WTC11 (cell line): ENCODE data around the gene TIMM10. TPM values are rescaled to one million over a fixed set of nuclear protein-coding genes. Genes with fewer than 3 reads are reported as not detected.
"Not testable (repeated sequence)": the region's sequence is repeated elsewhere in the genome, so short reads cannot be mapped to it uniquely, and the experiment has no call there.

Source experiments
- ATAC-seq: fragments of 200-7000 bp; cut with Tn5 transposase; 2 replicates; pipeline ENCODE4 v1.10.0; 2021; ENCODE audit warnings: mild to moderate bottlenecking, moderate library complexity
- CTCF ChIA-PET: fragments of 300-600 bp; sonication (Branson Sonifier 250); formaldehyde crosslinking; loops from one replicate; lab custom pipeline; 2021; ENCODE audit warnings: antibody characterized with exemption; lab: Charles Lee
- POLR2A ChIA-PET: fragments of 350-600 bp; sonication (Branson Sonifier 250); formaldehyde crosslinking; loops from one replicate; lab custom pipeline; 2021; ENCODE audit warnings: antibody characterized with exemption; lab: Charles Lee
- DNase-seq: peaks from one replicate; pipeline ENCODE4 v3.0.0; 2021; ENCODE audit warnings: low spot score
- H3K27ac Mint-ChIP-seq: 2 replicates; pipeline ENCODE4 v1.8.0; 2021; ENCODE audit warnings: mixed read lengths
- H3K27me3 Mint-ChIP-seq: 2 replicates; pipeline ENCODE4 v1.8.0; 2021; ENCODE audit warnings: low read depth, mild to moderate bottlenecking, moderate library complexity, mixed read lengths
- H3K36me3 Mint-ChIP-seq: 2 replicates; pipeline ENCODE4 v1.8.0; 2021; ENCODE audit warnings: mixed read lengths
- H3K4me1 Mint-ChIP-seq: 2 replicates; pipeline ENCODE4 v1.8.0; 2022; ENCODE audit warnings: mixed read lengths
- H3K4me3 Mint-ChIP-seq: 2 replicates; pipeline ENCODE4 v1.8.0; 2021; ENCODE audit warnings: mild to moderate bottlenecking, moderate library complexity, mixed read lengths
- H3K9me3 Mint-ChIP-seq: 2 replicates; pipeline ENCODE4 v1.8.0; 2021; ENCODE audit warnings: mixed read lengths
- ELF4 ChIP-seq: sonication (generic); formaldehyde crosslinking; IDR thresholded peaks from 2 replicates; pipeline ENCODE4 v1.8.1; 2022; ENCODE audit warnings: low read depth, mild to moderate bottlenecking, moderate library complexity, missing genetic modification reagents
- ESRRA ChIP-seq: sonication (generic); formaldehyde crosslinking; IDR thresholded peaks from 2 replicates; pipeline ENCODE4 v1.8.1; 2022; ENCODE audit warnings: mild to moderate bottlenecking, missing genetic modification reagents, borderline replicate concordance
- NFE2L1 ChIP-seq: sonication (generic); formaldehyde crosslinking; IDR thresholded peaks from 2 replicates; pipeline ENCODE4 v1.8.1; 2023; ENCODE audit warnings: missing genetic modification reagents
- NR1H2 ChIP-seq: sonication (generic); formaldehyde crosslinking; IDR thresholded peaks from 2 replicates; pipeline ENCODE4 v1.9.0; 2021; ENCODE audit warnings: mild to moderate bottlenecking, moderate library complexity, missing genetic modification reagents
- NR2C2 ChIP-seq: sonication (generic); formaldehyde crosslinking; IDR thresholded peaks from 2 replicates; pipeline ENCODE4 v1.8.0; 2022; ENCODE audit warnings: mild to moderate bottlenecking, missing genetic modification reagents
- OVOL2 ChIP-seq: fragments of 250-450 bp; sonication (Bioruptor Pico); IDR thresholded peaks from 2 replicates; pipeline ENCODE4 v1.9.0; 2021; ENCODE audit warnings: mild to moderate bottlenecking, borderline replicate concordance
- TCF7 ChIP-seq: sonication (generic); formaldehyde crosslinking; IDR thresholded peaks from 2 replicates; pipeline ENCODE4 v1.8.0; 2022; ENCODE audit warnings: mild to moderate bottlenecking, low read depth, missing genetic modification reagents, moderate library complexity
- ZNF121 ChIP-seq: sonication (generic); formaldehyde crosslinking; IDR thresholded peaks from 2 replicates; pipeline ENCODE4 v1.8.0; 2023; ENCODE audit warnings: missing genetic modification reagents
- ZNF138 ChIP-seq: sonication (generic); formaldehyde crosslinking; conservative IDR thresholded peaks from 2 replicates; pipeline ENCODE4 v1.8.1; 2022; ENCODE audit warnings: mild to moderate bottlenecking, moderate library complexity, missing genetic modification reagents
- ZNF232 ChIP-seq: sonication (generic); formaldehyde crosslinking; IDR thresholded peaks from 2 replicates; pipeline ENCODE4 v1.8.0; 2022; ENCODE audit warnings: mild to moderate bottlenecking, missing genetic modification reagents
- ZNF423 ChIP-seq: fragments of 250-450 bp; sonication (Bioruptor Pico); IDR thresholded peaks from 2 replicates; pipeline ENCODE4 v2.1.2; 2022; ENCODE audit warnings: mild to moderate bottlenecking, moderate library complexity
- total RNA-seq: library from RNA; stranded (reverse); gene quantifications from 3 replicates; pipeline ENCODE4 v1.2.3, GENCODE V29; 2021
- TF ChIP-seq, protein P1 (sequence below): sonication (generic); formaldehyde crosslinking; IDR thresholded peaks from 2 replicates; pipeline ENCODE4 v1.8.1; 2022; ENCODE audit warnings: missing genetic modification reagents, borderline replicate concordance
- TF ChIP-seq, protein P2 (sequence below): sonication (generic); formaldehyde crosslinking; IDR thresholded peaks from 2 replicates; pipeline ENCODE4 v1.8.1; 2023; ENCODE audit warnings: mild to moderate bottlenecking, moderate library complexity, missing genetic modification reagents
- TF ChIP-seq, protein P3 (sequence below): sonication (generic); formaldehyde crosslinking; IDR thresholded peaks from 2 replicates; pipeline ENCODE4 v1.8.1; 2023; ENCODE audit warnings: mild to moderate bottlenecking, missing genetic modification reagents
- TF ChIP-seq, protein P4 (sequence below): sonication (generic); formaldehyde crosslinking; IDR thresholded peaks from 2 replicates; pipeline ENCODE4 v1.8.0; 2022; ENCODE audit warnings: mild to moderate bottlenecking, missing genetic modification reagents

Gene TIMM10
- total RNA-seq, 1 experiment from 2014 or later: 92.8 TPM

DNA sequence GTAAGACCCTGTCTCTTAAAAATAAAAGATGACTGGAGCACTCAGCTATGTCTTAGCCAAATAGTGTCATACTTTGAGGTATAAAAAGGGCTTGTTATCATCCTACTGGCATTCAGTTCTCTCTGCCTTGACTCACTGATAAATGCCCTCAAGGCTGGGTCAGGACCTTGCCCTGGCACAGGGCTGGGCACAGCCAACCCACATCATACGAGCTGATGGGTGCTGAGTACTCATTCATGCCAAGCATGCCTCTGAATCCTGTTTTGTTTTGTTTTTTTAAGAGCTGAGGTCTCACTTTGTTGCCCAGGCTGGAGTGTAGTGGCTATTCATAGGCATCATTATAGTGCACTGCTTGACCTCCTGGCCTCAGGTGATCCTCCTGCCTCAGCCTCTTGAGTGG, 8.8 kb upstream of the TIMM10 start (continued):
- TF ChIP-seq, protein P1, sequence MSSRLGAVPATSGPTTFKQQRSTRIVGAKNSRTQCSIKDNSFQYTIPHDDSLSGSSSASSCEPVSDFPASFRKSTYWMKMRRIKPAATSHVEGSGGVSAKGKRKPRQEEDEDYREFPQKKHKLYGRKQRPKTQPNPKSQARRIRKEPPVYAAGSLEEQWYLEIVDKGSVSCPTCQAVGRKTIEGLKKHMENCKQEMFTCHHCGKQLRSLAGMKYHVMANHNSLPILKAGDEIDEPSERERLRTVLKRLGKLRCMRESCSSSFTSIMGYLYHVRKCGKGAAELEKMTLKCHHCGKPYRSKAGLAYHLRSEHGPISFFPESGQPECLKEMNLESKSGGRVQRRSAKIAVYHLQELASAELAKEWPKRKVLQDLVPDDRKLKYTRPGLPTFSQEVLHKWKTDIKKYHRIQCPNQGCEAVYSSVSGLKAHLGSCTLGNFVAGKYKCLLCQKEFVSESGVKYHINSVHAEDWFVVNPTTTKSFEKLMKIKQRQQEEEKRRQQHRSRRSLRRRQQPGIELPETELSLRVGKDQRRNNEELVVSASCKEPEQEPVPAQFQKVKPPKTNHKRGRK (CRISPR knock-in tag): no peak
- no peak for TF ChIP-seq NFE2L1 (CRISPR knock-in tag)
- TF ChIP-seq, protein P2, sequence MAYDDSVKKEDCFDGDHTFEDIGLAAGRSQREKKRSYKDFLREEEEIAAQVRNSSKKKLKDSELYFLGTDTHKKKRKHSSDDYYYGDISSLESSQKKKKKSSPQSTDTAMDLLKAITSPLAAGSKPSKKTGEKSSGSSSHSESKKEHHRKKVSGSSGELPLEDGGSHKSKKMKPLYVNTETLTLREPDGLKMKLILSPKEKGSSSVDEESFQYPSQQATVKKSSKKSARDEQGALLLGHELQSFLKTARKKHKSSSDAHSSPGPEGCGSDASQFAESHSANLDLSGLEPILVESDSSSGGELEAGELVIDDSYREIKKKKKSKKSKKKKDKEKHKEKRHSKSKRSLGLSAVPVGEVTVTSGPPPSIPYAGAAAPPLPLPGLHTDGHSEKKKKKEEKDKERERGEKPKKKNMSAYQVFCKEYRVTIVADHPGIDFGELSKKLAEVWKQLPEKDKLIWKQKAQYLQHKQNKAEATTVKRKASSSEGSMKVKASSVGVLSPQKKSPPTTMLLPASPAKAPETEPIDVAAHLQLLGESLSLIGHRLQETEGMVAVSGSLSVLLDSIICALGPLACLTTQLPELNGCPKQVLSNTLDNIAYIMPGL (CRISPR knock-in tag): no peak
- TF ChIP-seq NR2C2: no peak
- TF ChIP-seq ZNF232 (CRISPR knock-in tag): no peak

DNA sequence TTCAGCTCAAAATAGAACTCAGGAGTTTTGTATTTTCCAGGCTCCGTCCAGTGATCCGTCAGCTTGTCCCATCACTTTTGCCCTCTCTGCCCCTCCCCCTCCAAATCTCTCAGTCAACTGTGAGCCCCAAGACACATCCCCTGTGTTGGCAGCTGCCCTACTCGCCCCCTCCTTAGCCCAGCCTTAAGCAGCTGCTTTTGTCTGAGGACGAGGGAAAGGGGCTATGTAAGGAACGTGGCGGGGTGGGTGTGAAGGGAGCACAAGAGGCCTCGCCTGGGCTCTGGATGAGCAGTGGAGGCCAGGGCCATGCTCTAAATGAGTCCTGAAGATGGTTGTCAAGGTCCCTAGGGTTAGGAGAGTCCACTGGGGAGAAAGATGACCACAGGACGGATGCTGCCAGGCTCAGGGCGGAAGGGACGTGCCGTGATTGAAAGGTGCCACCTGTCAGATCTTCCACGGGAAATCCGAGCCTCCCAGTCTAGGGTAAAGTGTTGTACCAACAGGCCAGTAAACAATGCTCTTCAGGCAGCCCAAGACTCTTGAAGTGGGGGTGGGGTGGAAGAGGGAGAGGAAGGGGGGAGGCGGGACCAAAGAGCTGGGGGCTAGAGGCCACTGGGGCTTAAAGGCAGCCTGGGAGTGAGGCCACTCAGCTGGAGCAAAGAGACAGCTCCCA, 6.5 kb upstream of the TIMM10 start, which contains the start of gene SMTNL1:
TSS of gene SMTNL1 (plus strand) at position 649 of the 673 bp plus-strand sequence. CDS start 5,048 bp downstream, outside the sequence.
- Mint-ChIP-seq H3K4me1 (peaks cover 15% of the 10 kb centered on the region), H3K9me3 (no peaks in the 10 kb centered on the region), H3K4me3 (no peak within 1 kb of the TSS), H3K36me3 (no peaks in the 10 kb centered on the region), H3K27ac (peak within 1 kb of the TSS; percentile 60), H3K27me3 (peaks cover 12% of the 10 kb centered on the region)
- peak; percentile 68 for ATAC-seq
- TF ChIP-seq, protein P3, sequence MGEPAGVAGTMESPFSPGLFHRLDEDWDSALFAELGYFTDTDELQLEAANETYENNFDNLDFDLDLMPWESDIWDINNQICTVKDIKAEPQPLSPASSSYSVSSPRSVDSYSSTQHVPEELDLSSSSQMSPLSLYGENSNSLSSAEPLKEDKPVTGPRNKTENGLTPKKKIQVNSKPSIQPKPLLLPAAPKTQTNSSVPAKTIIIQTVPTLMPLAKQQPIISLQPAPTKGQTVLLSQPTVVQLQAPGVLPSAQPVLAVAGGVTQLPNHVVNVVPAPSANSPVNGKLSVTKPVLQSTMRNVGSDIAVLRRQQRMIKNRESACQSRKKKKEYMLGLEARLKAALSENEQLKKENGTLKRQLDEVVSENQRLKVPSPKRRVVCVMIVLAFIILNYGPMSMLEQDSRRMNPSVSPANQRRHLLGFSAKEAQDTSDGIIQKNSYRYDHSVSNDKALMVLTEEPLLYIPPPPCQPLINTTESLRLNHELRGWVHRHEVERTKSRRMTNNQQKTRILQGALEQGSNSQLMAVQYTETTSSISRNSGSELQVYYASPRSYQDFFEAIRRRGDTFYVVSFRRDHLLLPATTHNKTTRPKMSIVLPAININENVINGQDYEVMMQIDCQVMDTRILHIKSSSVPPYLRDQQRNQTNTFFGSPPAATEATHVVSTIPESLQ (CRISPR knock-in tag): no peak
- TF ChIP-seq TCF7 (no peak), ZNF138 (no peak), NR1H2 (CRISPR knock-in tag) (no peak), OVOL2 (CRISPR knock-in tag) (no peak), ESRRA (no peak), ZNF423 (CRISPR knock-in tag) (no peak), ELF4 (CRISPR knock-in tag) (no peak)
- TF ChIP-seq, protein P4, sequence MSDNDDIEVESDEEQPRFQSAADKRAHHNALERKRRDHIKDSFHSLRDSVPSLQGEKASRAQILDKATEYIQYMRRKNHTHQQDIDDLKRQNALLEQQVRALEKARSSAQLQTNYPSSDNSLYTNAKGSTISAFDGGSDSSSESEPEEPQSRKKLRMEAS (CRISPR knock-in tag): no peak
- ChIA-PET CTCF (interaction anchor here (0.7 to 3.2 kb wide), 4 partner anchors 43 to 108 kb away, joined by 3 to 14 read pairs (median 4); no protein-coding TSS in a partner anchor), POLR2A (no interaction called here)
- no peak for DNase-seq

DNA sequence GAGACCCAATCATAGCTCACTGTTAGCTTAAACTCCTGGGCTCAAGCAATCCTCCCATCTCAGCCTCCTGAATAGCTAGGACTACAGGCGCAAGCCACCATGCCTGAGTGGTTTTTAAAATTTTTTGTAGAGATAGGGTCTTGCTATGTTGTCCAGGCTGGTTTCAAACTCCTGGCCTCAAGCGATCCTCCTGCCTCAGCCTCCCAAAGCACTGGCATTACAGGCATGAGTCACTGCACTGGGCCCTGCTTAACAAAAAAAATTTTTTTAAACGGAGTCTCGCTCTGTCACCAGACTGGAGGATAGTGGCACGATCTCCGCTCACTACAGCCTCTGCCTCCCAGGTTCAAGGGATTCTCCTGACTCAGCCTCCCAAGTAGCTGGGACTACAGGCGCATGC, 3.9 kb upstream of the TIMM10 start:
- not testable (repeated sequence) for H3K27ac Mint-ChIP-seq, H3K4me3 Mint-ChIP-seq, H3K9me3 Mint-ChIP-seq, DNase-seq, ATAC-seq, H3K36me3 Mint-ChIP-seq
- Mint-ChIP-seq H3K4me1 (peaks cover 26% of the 10 kb centered on the region), H3K27me3 (peaks cover 12% of the 10 kb centered on the region)
- 0 out of 2 replicates have a peak, but pooled peaks have one; percentile 21 for TF ChIP-seq ZNF121 (CRISPR knock-in tag)
- CTCF ChIA-PET: interaction anchor here (0.6 to 2.0 kb wide), 5 partner anchors 41 to 189 kb away, joined by 4 to 9 read pairs (median 5); no protein-coding TSS in a partner anchor
- POLR2A ChIA-PET: interaction anchor here (0.7 kb wide), 1 partner anchor 32 kb away, joined by 3 read pairs; no protein-coding TSS in a partner anchor
